ENCODE measurements around the gene CYP2U1.

DNA sequence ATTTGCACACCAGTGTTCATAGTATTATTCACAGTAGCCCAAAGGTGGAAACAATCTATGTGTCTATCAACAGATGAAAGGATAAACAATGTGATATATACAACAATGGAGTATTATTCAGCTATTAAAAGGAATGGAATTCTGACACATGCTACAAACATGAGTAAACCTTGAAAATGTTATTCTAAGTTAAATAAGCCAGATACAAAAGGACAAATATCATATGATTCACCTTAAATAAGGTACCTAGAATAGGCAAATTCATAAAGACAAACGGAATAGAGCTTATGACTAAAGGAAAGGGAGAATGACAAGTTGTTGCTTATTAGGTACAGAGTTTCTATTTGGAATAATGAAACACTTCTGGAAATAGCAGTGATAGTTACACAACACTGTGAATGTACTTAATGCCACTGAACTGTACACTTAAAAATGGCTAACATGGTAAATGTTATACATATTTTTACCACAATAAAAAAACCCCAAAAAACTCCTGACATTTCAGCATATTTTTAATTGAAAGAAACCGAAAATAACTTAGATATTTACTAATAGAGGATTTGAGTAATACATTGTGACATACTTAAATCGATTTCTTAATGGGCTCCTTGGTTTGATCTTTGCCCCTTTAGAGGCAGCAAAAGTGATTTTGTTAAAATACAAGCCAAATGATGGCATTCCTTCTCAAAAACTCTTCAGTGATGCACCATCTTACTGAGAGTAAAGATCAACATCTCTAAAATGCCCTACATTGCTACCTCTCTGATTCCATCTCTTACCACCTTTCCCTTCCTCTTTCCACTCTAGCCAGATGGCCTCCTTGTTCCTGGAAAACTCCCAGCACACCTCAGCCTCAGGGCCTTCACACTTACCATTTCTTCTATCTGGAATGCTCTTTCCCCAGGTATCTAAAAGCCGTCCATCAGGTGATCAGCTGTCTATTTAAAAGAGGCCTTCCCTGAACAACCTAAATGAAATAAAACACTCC is 8.6 kb upstream of the CYP2U1 start:
- TF ChIP-seq POLR2AphosphoS5 (IDR thresholded peaks at IDR 0.05; ENCODE audit: low read depth, low read length) (no peak), EP300 (IDR thresholded peaks at IDR 0.05; ENCODE audit: borderline replicate concordance in 1 of 2, low read depth in 1 of 2, low read length in 1 of 2) (no peak), FOXM1 (IDR thresholded peaks at IDR 0.05; ENCODE audit: low read depth) (no peak), FOXJ3 (CRISPR knock-in tag; IDR thresholded peaks at IDR 0.05) (no peak), EZH2phosphoT487 (IDR thresholded peaks at IDR 0.05; ENCODE audit: borderline replicate concordance, low read depth) (no peak), YY1 (IDR thresholded peaks at IDR 0.05; ENCODE audit: low read depth) (no peak), CHD2 (IDR thresholded peaks at IDR 0.05; ENCODE audit: low read length, partially characterized antibody) (no peak), TEAD4 (IDR thresholded peaks at IDR 0.05; ENCODE audit: borderline replicate concordance, insufficient read depth) (no peak), MXI1 (IDR thresholded peaks at IDR 0.05; ENCODE audit: low read depth, low read length) (no peak), JUND (IDR thresholded peaks at IDR 0.05) (no peak), REST (IDR thresholded peaks at IDR 0.05; ENCODE audit: low read depth, low read length) (no peak)
- TF ChIP-seq, protein P1, sequence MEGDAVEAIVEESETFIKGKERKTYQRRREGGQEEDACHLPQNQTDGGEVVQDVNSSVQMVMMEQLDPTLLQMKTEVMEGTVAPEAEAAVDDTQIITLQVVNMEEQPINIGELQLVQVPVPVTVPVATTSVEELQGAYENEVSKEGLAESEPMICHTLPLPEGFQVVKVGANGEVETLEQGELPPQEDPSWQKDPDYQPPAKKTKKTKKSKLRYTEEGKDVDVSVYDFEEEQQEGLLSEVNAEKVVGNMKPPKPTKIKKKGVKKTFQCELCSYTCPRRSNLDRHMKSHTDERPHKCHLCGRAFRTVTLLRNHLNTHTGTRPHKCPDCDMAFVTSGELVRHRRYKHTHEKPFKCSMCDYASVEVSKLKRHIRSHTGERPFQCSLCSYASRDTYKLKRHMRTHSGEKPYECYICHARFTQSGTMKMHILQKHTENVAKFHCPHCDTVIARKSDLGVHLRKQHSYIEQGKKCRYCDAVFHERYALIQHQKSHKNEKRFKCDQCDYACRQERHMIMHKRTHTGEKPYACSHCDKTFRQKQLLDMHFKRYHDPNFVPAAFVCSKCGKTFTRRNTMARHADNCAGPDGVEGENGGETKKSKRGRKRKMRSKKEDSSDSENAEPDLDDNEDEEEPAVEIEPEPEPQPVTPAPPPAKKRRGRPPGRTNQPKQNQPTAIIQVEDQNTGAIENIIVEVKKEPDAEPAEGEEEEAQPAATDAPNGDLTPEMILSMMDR (IDR thresholded peaks at IDR 0.05): no peak
- TF ChIP-seq, protein P2, sequence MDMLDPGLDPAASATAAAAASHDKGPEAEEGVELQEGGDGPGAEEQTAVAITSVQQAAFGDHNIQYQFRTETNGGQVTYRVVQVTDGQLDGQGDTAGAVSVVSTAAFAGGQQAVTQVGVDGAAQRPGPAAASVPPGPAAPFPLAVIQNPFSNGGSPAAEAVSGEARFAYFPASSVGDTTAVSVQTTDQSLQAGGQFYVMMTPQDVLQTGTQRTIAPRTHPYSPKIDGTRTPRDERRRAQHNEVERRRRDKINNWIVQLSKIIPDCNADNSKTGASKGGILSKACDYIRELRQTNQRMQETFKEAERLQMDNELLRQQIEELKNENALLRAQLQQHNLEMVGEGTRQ (IDR thresholded peaks at IDR 0.05; ENCODE audit: borderline replicate concordance, low read depth, low read length): no peak
